ENCODE results near the gene ZNF541. TPM values are rescaled to one million over a fixed set of nuclear protein-coding genes. Genes with fewer than 3 reads are reported as not detected.

ZNF541 gene, protein sequence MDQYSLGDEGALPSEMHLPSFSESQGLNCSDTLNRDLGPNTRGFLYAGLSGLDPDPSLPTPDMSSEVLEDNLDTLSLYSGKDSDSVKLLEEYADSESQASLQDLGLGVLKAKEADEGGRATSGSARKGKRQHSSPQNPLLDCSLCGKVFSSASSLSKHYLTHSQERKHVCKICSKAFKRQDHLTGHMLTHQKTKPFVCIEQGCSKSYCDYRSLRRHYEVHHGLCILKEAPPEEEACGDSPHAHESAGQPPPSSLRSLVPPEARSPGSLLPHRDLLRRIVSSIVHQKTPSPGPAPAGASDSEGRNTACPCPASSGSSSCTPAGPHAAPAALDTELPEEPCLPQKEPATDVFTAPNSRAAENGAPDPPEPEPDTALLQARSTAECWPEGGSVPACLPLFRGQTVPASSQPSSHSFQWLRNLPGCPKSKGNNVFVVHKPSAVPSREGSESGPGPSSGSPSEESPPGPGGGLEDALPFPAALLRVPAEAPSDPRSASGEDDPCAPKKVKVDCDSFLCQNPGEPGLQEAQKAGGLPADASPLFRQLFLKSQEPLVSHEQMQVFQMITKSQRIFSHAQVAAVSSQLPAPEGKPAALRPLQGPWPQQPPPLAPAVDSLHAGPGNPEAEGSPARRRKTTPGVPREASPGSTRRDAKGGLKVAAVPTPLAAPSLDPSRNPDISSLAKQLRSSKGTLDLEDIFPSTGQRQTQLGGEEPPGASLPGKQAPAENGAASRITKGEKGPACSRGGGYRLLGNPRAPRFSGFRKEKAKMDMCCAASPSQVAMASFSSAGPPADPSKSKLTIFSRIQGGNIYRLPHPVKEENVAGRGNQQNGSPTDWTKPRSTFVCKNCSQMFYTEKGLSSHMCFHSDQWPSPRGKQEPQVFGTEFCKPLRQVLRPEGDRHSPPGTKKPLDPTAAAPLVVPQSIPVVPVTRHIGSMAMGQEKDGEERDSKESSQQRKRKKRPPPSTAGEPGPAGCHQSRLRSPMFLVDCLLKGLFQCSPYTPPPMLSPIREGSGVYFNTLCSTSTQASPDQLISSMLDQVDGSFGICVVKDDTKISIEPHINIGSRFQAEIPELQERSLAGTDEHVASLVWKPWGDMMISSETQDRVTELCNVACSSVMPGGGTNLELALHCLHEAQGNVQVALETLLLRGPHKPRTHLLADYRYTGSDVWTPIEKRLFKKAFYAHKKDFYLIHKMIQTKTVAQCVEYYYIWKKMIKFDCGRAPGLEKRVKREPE (N-terminal part only)
- 0.03 to 0.06 TPM (median 0.05 TPM) in 4 of 5 replicates, not detected in the other for total RNA-seq (2022; extraction: Qiagen RNA extraction)

DNA sequence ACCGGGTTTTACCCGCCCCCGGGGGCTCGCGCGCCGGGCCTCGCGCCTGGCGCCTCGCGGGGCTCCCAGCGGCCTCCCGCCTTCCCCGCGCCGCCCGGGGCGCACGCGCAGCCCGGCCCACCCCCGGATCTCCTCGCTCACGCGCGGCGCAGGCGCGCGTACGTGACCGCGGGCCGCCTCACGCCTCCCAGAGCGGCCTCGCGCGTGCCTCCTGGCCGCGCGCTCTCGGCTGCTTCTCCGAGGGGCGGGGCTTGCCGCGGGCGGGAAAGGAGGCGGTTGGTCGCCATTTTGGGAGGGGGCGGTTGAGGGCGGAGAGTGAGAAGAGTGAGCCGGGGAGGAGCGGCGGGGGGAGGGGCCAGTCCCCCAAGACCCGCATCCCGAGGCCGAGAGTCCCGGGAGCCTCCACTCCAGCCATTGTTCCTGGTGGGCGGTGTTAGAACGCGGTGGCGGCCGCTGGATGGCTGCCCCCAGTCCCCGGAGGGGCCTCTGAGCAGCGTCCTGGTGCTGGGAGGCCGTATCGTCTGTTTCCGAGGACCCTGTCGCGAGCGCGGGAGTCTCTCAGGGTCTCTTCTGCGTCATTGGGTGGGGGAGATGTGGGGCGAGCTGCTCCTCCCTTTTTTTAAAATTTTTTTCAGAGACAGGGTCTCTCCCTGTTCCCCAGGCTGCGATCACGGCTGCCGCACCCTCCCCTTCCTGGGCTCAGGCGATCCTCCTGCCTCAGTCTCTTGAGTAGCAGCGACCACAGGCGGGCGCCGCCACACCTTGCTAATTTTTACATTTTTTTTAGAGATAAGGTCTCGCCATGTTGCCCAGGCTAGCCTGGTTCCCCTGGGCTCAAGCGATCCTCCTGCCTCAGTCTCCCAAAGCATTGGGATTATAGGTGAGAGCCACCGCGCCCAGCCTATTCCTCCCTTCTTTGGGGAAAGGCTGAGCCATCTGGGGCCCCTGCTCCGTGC is at the start of gene ZNF541:
ZNF541 (minus strand) TSS at position 78 of the 956 bp plus-strand sequence. CDS start 17,292 bp downstream, outside the sequence.

DNA sequence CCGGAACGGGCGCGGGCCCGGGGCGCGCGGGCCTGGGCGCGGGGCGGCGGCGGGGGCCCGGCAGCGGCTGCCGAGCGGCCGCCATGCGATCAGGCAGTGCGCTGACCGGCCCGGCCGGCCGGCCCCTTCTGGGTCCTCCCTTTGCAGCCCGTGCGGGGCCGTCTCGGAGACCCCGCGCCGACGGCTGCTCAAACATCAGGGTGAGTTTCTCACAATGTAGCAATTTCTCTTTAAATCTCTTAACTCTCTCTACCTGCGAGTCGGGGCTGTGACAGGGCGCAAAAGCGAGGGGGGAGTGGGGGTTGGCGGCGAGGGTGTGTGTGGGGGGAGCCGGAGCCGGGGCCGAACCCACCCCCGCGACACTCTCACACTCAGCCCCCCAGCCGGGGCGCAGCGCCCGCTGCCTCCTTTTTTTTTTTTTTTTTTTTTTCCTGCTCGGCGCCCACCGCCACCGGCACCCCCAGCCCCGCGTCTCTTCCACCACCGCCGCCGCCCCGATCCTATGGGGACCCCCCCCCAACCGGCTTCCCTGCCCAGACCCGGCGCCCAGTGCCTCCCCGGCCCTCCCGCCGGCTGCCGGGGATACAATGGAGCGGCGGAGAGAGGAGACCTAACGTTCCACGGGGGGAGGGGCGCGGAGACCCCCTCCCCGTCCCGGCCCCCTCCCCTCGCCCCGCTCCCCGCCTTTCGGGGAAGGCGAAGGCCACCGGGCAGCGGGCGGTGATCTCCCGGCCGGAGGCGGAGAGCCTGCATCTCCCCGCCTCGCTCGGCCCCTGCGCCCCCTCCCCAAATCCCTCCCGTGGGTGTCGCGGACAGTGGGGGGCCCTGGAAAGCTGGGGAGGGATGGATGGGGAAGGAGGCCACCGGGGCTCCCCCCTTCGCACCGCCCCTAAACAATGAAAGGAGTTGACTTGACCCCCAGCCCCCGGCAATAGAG is 36.3 kb upstream of the ZNF541 start, which contains the start of gene BICRA:
BICRA (plus strand) TSS at position 166 of the 937 bp plus-strand sequence. CDS start 64,441 bp downstream, outside the sequence.

Other genes starting within 250 kb of the ZNF541 start
- gene C5AR2, start 241.0 kb downstream of the ZNF541 start, total RNA-seq (2022; extraction: Qiagen RNA extraction): 7.6 to 13.7 TPM (median 11.9 TPM) in 5 replicates
- 25.5 to 38.2 TPM (median 36.8 TPM) in 5 replicates for gene DHX34, start 223.8 kb downstream of the ZNF541 start, total RNA-seq (2022; extraction: Qiagen RNA extraction)
- 30.9 to 42.1 TPM (median 40.5 TPM) in 5 replicates for gene MEIS3, start 153.6 kb downstream of the ZNF541 start, total RNA-seq (2022; extraction: Qiagen RNA extraction)
- 0.15 to 0.57 TPM (median 0.37 TPM) in 5 replicates for gene SLC8A2, start 101.3 kb downstream of the ZNF541 start, total RNA-seq (2022; extraction: Qiagen RNA extraction)
- gene KPTN, start 88.9 kb downstream of the ZNF541 start, total RNA-seq (2022; extraction: Qiagen RNA extraction): 17.1 to 23.8 TPM (median 20.3 TPM) in 5 replicates
- gene NAPA, start 58.1 kb downstream of the ZNF541 start, total RNA-seq (2022; extraction: Qiagen RNA extraction): 88.1 to 110 TPM (median 100 TPM) in 5 replicates
- gene BICRA, start 36.0 kb upstream of the ZNF541 start, total RNA-seq (2022; extraction: Qiagen RNA extraction): 15.1 to 16.7 TPM (median 16.0 TPM) in 5 replicates
- 124 to 156 TPM (median 148 TPM) in 5 replicates for gene EHD2, start 140.3 kb upstream of the ZNF541 start, total RNA-seq (2022; extraction: Qiagen RNA extraction)
- 235 to 317 TPM (median 251 TPM) in 5 replicates for gene NOP53, start 172.4 kb upstream of the ZNF541 start, total RNA-seq (2022; extraction: Qiagen RNA extraction)
- gene SELENOW, start 205.6 kb upstream of the ZNF541 start, total RNA-seq (2022; extraction: Qiagen RNA extraction): 105 to 169 TPM (median 160 TPM) in 5 replicates
- gene TPRX1, start 231.4 kb upstream of the ZNF541 start, total RNA-seq (2022; extraction: Qiagen RNA extraction): not detected in 5 replicates
- gene CRX, start 248.8 kb upstream of the ZNF541 start, total RNA-seq (2022; extraction: Qiagen RNA extraction): not detected in 5 replicates

All from A549 treated with AZD2906 at 1 μM for 4 hours (cell line).